GM21423 (cell line): Measurements from ENCODE around the gene CDK8.
"Not testable (repeated sequence)": the region's sequence is repeated elsewhere in the genome, so short reads cannot be mapped to it uniquely, and the experiment has no call there.

ENCODE experiments used
- ATAC-seq: cut with Tn5 transposase; IDR thresholded peaks from one replicate; pipeline ENCODE4 v1.9.1; 2021; ENCODE audit warnings: mild to moderate bottlenecking, moderate library complexity; ENCODE audit not compliant: unreplicated experiment

Gene CDK8

DNA sequence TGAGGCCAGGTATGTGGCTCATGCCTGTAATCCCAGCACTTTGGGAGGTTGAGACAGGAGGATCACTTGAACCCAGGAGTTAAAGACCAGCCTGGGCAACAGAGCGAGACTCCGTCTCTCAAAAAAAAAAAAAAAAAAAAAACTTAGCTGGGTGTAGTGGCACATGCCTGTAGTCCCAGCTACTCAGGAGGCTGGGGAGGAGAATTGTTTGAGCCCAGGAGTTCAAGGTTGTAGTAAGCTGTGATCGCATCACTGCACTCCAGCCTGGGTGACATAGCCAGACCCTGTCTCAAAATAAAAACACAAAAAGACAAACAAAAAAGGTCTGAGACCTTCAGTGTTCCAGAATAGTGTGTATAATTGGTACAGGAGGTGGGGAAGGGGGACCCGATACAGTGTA is 1.9 kb upstream of the CDK8 start:
- ATAC-seq = not testable (repeated sequence)

GRCh38 chr13:26253262-26253786 is 605 bp upstream of the CDK8 start:
- no peak for ATAC-seq

GRCh38 chr13:26254583-26255111 is 718 bp downstream of the CDK8 start:
- ATAC-seq = peak; percentile 31

GRCh38 chr13:26255115-26255514 is 1.2 kb downstream of the CDK8 start:
- ATAC-seq = no peak

DNA sequence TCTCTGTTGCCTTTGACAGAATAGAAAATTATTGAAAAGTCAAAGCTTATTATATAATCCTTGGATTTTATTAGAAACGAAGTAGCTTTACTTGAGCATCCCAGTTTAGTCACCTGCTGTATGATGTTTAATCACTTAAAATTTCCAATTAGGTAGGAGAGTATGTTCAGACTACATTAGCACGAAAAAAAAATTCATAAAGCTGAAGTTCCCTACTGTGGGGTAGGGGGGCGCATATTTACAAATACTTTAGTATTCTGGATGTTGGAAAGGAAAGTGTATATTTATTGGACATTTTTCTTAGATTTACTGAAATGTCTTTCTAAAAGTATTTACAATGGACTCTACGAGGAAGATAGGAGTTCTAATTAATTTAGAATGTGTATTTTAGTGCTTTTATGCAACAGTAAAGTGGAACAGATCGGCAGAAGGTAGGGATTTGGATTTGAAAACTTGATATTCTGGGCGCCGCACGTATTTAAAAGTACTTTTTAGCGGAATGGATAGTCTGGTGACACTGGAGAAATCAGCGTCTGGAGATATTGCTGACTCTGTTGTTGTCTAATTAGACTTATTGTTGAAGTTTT is 1.9 kb downstream of the CDK8 start:
- ATAC-seq = no peak

DNA sequence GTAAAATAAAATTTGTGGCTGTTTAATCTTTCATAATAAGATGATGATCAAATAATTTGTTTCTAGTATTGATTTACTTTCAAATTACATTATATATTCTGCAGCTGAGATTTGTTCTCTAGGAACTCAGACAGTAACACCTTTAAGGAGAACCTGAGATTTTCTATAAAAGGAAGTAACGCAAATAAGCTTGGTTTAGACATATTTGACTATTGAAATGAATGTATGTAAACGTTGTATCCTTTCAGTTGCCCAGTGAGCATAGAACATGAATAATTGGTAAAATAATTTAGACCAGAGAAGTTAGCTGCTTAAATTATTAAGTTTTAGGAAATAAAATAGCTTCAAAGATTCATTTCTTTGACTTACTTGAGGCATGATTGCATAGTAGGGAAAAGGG is 3.1 kb downstream of the CDK8 start:
- ATAC-seq = no peak

DNA sequence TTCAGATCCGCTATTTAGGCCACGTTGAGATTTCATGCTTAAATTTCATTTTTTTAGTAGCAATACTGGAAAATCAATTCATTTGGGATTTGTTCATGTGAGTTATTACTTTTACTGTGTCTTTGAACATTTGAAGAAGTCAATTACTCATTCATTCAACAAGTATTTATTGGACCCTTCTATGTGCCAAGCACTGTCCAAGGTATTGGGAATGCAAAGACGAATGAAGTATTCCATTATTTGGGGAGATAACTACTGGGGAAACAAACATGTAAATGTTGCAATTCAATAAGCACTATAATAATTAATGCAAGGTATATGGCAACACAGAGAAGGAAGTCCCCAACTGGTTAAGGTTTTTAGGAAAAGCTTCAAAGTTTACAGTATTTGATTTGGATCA is 5.7 kb downstream of the CDK8 start:
- no peak for ATAC-seq

DNA sequence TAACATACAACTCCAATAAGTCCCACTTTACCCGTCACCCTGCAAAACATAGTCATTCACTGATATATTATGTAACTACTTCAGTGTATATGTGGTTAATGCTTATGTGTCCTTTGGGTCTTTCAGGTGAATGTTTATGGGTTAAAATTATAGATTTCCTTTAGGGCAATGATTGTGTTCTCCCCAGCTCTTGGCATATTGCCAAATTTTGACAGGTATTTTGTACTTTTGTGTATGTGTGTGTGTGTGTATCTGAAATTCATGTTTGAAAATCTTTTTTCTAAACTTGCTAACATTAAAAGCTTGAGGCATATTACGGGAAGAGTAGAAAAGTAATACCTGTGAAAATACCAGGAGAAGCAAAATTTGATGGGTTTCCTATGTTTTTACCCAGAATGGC is 8.2 kb downstream of the CDK8 start:
- ATAC-seq = no peak

DNA sequence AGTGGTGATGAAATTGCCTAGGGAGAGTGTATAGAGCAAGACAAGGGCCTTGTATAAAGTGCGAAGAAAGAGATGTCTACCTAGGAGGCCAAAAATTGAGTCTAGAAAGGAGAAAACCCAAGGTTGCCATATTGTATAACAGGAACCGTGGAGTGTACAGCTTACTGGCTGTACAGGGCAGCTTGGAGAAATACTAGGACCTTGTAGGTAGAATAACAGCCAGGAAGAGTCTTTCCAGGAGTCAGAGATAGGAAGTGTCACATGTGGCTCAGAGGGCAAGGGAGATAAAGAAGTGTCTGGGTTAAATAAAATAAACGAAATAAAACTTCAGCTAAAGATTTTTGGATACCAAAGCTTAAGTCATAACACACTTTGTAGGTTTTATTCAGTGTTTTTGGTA is 12.4 kb downstream of the CDK8 start:
- ATAC-seq = no peak

- no peak for ATAC-seq
Measured at GRCh38 chr13:26270707-26271106, 16.8 kb downstream of the CDK8 start.

GRCh38 chr13:26272621-26273020 is 18.7 kb downstream of the CDK8 start:
- no peak for ATAC-seq

GRCh38 chr13:26280295-26280694 is 26.4 kb downstream of the CDK8 start:
- no peak for ATAC-seq

- ATAC-seq = no peak
Measured at GRCh38 chr13:26280822-26281221, 26.9 kb downstream of the CDK8 start.

GRCh38 chr13:26285911-26286310 is 32.0 kb downstream of the CDK8 start:
- not testable (repeated sequence) for ATAC-seq

DNA sequence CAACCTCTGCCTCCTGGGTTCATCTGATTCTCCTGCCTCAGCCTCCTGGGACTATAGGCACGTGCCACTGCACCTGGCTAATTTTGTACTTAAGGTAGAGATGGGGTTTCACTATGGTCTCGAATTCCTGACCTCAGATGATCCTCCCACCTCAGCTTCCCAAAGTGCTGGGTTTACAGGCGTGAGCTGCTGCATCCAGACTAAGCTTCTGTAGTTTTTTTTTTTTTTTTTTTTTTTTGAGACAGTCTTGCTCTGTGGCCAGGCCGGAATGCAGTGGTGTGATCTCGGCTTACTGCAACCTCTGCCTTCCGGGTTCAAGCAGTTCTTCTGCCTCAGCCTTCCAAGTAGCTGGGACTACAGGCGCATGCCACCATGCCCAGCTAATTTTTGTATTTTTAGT is 34.9 kb downstream of the CDK8 start:
- ATAC-seq = not testable (repeated sequence)

DNA sequence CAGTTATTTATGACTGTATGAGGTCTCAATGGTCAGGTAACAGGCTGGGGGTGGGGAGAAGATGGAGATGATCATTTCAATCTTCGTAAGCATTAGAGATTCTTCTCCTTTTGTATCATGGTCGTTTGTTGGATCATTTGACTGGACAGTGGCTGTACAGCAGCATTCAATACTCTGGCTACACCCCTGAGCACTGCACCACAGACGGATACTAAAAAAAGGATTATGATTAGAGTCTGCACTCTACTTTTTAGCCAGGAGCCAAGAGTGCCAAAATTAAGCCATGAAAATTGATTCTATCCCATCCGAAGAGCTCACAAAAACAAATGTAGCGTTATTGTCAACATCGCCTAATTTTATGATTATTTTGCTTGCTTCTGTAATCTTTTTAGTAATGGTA is 41.9 kb downstream of the CDK8 start:
- ATAC-seq = no peak

- ATAC-seq = no peak
Measured at GRCh38 chr13:26299168-26299750, 45.3 kb downstream of the CDK8 start.

DNA sequence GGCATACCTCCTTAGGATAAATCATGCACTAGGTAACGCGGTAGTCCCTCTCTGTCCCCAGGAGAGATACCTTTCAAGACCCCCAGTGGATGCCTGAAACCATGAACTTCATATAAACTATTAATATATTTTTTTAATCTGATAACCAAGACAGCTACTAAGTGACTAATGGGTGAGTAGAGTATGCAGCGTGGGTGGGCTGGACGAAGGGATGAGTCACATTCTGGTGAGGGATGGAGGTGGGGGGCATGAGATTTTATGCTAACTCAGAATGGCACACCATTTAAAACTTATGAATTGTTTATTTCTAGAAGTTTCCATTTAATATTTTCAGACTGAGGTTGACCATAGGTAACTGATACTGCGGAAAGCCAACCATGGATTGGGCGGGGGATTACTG is 46.2 kb downstream of the CDK8 start:
- ATAC-seq = no peak

DNA sequence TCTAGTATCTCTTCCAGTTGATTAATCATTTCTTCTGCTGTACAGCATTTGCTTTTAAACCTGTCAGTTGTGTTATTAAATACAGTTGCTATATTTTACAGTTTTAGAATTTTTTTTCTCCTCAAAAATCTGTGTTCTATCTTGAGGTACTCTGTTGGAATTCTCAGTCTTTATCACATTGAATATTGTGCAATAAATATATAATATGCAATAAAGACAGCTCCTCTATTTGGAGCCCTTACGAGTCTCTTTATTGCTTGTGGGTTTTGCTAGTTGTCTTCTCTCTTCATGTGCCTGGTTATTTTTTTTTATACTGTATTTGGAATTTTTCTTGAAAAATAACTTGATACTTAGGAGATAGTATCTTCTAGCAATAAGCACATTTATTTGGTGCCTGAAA is 51.7 kb downstream of the CDK8 start:
- no peak for ATAC-seq

GRCh38 chr13:26307701-26308100 is 53.8 kb downstream of the CDK8 start:
- ATAC-seq = no peak

DNA sequence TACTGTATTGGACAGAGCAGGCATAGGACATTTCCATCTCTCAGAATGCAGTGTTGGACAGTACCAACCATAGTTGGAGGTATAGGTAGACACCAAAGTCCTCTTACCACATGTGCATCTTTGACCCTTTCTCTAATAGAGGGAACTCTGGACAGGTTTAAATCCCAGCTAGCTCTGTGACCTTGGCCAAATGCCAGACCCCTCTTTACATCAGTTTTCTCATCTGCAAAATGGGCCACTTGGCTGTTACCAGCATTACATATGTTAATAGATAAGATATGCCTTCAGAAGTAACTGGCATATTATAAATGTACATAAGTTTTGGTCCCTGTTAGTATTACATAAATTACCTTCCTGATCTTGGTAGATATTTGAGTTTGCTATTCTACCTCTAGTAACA is 54.3 kb downstream of the CDK8 start:
- no peak for ATAC-seq

GRCh38 chr13:26308836-26309235 is 54.9 kb downstream of the CDK8 start:
- ATAC-seq = no peak

DNA sequence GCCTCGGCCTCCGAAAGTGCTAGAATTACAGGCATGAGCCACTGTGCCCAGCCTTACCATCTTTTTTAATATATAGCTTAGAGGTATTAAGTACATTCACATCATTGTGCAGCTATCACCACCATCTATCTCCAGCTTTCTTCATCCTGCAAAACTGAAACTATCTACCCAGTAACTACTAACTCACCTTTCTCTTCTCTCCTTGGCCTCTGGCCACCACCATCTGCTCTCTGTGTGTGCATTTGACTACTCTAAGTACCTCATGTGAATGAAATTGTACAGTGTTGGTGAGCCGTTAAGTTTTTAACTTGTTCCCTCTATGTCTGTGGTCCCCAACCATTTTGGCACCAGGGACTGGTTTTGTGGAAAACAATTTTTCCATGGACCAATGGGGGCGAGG is 56.1 kb downstream of the CDK8 start:
- no peak for ATAC-seq
